Neural cell (in vitro differentiated cells): Measurements from ENCODE around the gene PIP4K2C. TPM values are rescaled to one million over a fixed set of nuclear protein-coding genes. Genes with fewer than 3 reads are reported as not detected.

Source experiments
- H2AFZ ChIP-seq: fragments of 200-600, 300-800 bp; sonication (generic), shearing (Covaris generic); 2 replicates; pipeline ENCODE4 v1.6.0; 2014; ENCODE audit warnings: low read depth, mild to moderate bottlenecking, antibody characterized with exemption, low read length, moderate library complexity
- H3F3A ChIP-seq: fragments of 200-600 bp; shearing (Covaris generic); 2 replicates; pipeline ENCODE4 v1.6.1; 2016; ENCODE audit warnings: mild to moderate bottlenecking, moderate library complexity, mixed read lengths, antibody characterized with exemption, low read length; ENCODE audit not compliant: insufficient read depth, poor library complexity, severe bottlenecking
- H3K27ac ChIP-seq: fragments of 200-600, 300-800 bp; sonication (generic), shearing (Covaris generic); 2 replicates; pipeline ENCODE4 v1.5.1; 2014; ENCODE audit warnings: mild to moderate bottlenecking, low read length, moderate library complexity
- H3K27me3 ChIP-seq: fragments of 300-800, 200-600 bp; sonication (generic), shearing (Covaris generic); 2 replicates; pipeline ENCODE4 v1.6.0; 2014; ENCODE audit warnings: mild to moderate bottlenecking, low read depth, low read length, moderate library complexity; ENCODE audit not compliant: insufficient read depth
- H3K36me3 ChIP-seq: fragments of 300-800, 200-600 bp; sonication (generic), shearing (Covaris generic); 2 replicates; pipeline ENCODE4 v1.5.1; 2014; ENCODE audit warnings: mild to moderate bottlenecking, antibody characterized with exemption, low read length, moderate library complexity; ENCODE audit not compliant: insufficient read depth
- H3K4me2 ChIP-seq: fragments of 300-800, 200-600 bp; sonication (generic), shearing (Covaris generic); 2 replicates; pipeline ENCODE4 v1.6.0; 2014; ENCODE audit warnings: mild to moderate bottlenecking, low read length
- H3K4me3 ChIP-seq: fragments of 300-800, 200-600 bp; sonication (generic), shearing (Covaris generic); 2 replicates; pipeline ENCODE4 v1.5.1; 2014; ENCODE audit warnings: mild to moderate bottlenecking, low read length, moderate library complexity
- H3K79me2 ChIP-seq: fragments of 200-600 bp; shearing (Covaris generic); replicated peaks from 2 replicates; pipeline ENCODE4 v1.6.0; 2014; ENCODE audit warnings: mild to moderate bottlenecking, low read length, moderate library complexity; ENCODE audit not compliant: insufficient read depth
- H3K9ac ChIP-seq: fragments of 300-800, 200-600 bp; sonication (generic), shearing (Covaris generic); 2 replicates; pipeline ENCODE4 v1.6.1; 2016; ENCODE audit warnings: mild to moderate bottlenecking, low read length, mixed read lengths
- H3K9me2 ChIP-seq: fragments of 200-600 bp; shearing (Covaris generic); 2 replicates; pipeline ENCODE4 v1.6.1; 2016; ENCODE audit warnings: mild to moderate bottlenecking, low read length, mixed read lengths; ENCODE audit not compliant: insufficient read depth
- H3K9me3 ChIP-seq: fragments of 200-600, 300-800 bp; sonication (generic), shearing (Covaris generic); 2 replicates; pipeline ENCODE4 v1.6.1; 2016; ENCODE audit warnings: mild to moderate bottlenecking, mixed run types, low read length, moderate library complexity, mixed read lengths
- H4K20me1 ChIP-seq: fragments of 200-600 bp; shearing (Covaris generic); 2 replicates; pipeline ENCODE4 v1.6.1; 2016; ENCODE audit warnings: mild to moderate bottlenecking, mixed run types; ENCODE audit not compliant: insufficient read depth
- CTCF ChIP-seq: fragments of 450-650 bp; IDR thresholded peaks from 2 replicates; pipeline ENCODE4 v1.5.1; 2014; ENCODE audit warnings: antibody characterized with exemption, mild to moderate bottlenecking, moderate library complexity; ENCODE audit not compliant: poor library complexity, severe bottlenecking
- EZH2 ChIP-seq: fragments of 200-600, 300-800 bp; shearing (Covaris generic), sonication (generic); IDR thresholded peaks from 2 replicates; pipeline ENCODE4 v1.6.1; 2014; ENCODE audit warnings: antibody characterized with exemption, low read length, borderline replicate concordance, mild to moderate bottlenecking; ENCODE audit not compliant: insufficient read depth, poor library complexity, severe bottlenecking
- MXI1 ChIP-seq: fragments of 450-650 bp; conservative IDR thresholded peaks from 2 replicates; pipeline ENCODE4 v1.6.1; 2014; ENCODE audit warnings: antibody characterized with exemption, mild to moderate bottlenecking; ENCODE audit not compliant: poor library complexity, severe bottlenecking
- POLR2AphosphoS5 ChIP-seq: IDR thresholded peaks from 2 replicates; pipeline ENCODE4 v1.6.1; 2012
- RAD21 ChIP-seq: fragments of 450-650 bp; conservative IDR thresholded peaks from 2 replicates; pipeline ENCODE4 v1.6.1; 2014; ENCODE audit warnings: antibody characterized with exemption, mild to moderate bottlenecking, moderate library complexity
- REST ChIP-seq: IDR thresholded peaks from 2 replicates; pipeline ENCODE4 v1.6.1; 2012; ENCODE audit warnings: borderline replicate concordance
- SMC3 ChIP-seq: fragments of 450-650 bp; conservative IDR thresholded peaks from 2 replicates; pipeline ENCODE4 v1.6.1; 2014; ENCODE audit warnings: antibody characterized with exemption, mild to moderate bottlenecking, moderate library complexity; ENCODE audit not compliant: poor library complexity
- polyA plus RNA-seq: library from polyadenylated mRNA; depleted of rRNA; stranded (reverse); fragments of >200 nt; gene quantifications from 2 replicates; pipeline ENCODE4 v1.2.3, GENCODE V29; 2014

PIP4K2C gene
- polyA plus RNA-seq, 1 donor from 2014 or later = 22.1 TPM

GRCh38 chr12:57613427-57614109 lies 22.6 kb downstream of the PIP4K2C start:
- no peaks in the 10 kb centered on the region for H3K9me2 ChIP-seq
- no peaks in the 10 kb centered on the region for H3K36me3 ChIP-seq
- TF ChIP-seq CTCF = no peak
- TF ChIP-seq POLR2AphosphoS5 = no peak
- TF ChIP-seq EZH2 = no peak
- no peak for TF ChIP-seq RAD21
- TF ChIP-seq MXI1 = no peak
- TF ChIP-seq SMC3 = no peak
- TF ChIP-seq REST = no peak
- H3K27me3 ChIP-seq = peaks cover 21% of the 10 kb centered on the region
- no peaks in the 10 kb centered on the region for H3K79me2 ChIP-seq
- H3K9ac ChIP-seq = no peak overlapping the region
- no peaks in the 10 kb centered on the region for H4K20me1 ChIP-seq
- H2AFZ ChIP-seq = no peak overlapping the region
- no peaks in the 10 kb centered on the region for H3K9me3 ChIP-seq
- no peak overlapping the region for H3K4me2 ChIP-seq
- no peaks in the 10 kb centered on the region for H3F3A ChIP-seq
- no peak overlapping the region for H3K27ac ChIP-seq
- H3K4me3 ChIP-seq = no peak overlapping the region

- Histone ChIP-seq H3K79me2 (no peaks in the 10 kb centered on the region), H3F3A (no peaks in the 10 kb centered on the region), H3K9me2 (no peaks in the 10 kb centered on the region), H3K9me3 (no peaks in the 10 kb centered on the region), H3K4me2 (no peak overlapping the region), H3K9ac (no peak overlapping the region), H3K36me3 (no peaks in the 10 kb centered on the region), H3K27me3 (peaks cover 29% of the 10 kb centered on the region), H2AFZ (no peak overlapping the region), H3K27ac (no peak overlapping the region), H4K20me1 (no peaks in the 10 kb centered on the region), H3K4me3 (no peak overlapping the region)
- TF ChIP-seq EZH2 (no peak), CTCF (no peak), POLR2AphosphoS5 (no peak), RAD21 (no peak), MXI1 (no peak)
Measured at GRCh38 chr12:57614178-57614947, 23.4 kb downstream of the PIP4K2C start.
